Nephron (organoid): ENCODE results near the gene SGCD.
A peak's percentile ranks its signal among the peaks of the same experiment; 100 is the strongest.

Source experiments
- H3K27ac Mint-ChIP-seq, 3 experiments: 2 replicates each; pipeline ENCODE4 v1.8.0; 2020; ENCODE audit warnings: mixed read lengths in 3 of 3, mild to moderate bottlenecking in 2 of 3, moderate library complexity in 1 of 3
- H3K27me3 Mint-ChIP-seq: 2 replicates; pipeline ENCODE4 v1.8.0; 2021; ENCODE audit warnings: low read depth, mild to moderate bottlenecking, moderate library complexity, mixed read lengths
- H3K36me3 Mint-ChIP-seq: 2 replicates; pipeline ENCODE4 v1.8.0; 2020; ENCODE audit warnings: low read depth, mixed read lengths
- H3K4me1 Mint-ChIP-seq: 2 replicates; pipeline ENCODE4 v1.8.0; 2020; ENCODE audit warnings: mixed read lengths
- H3K4me3 Mint-ChIP-seq, 3 experiments: 2 replicates each; pipeline ENCODE4 v1.8.0; 2020; ENCODE audit warnings: mild to moderate bottlenecking in 3 of 3, mixed read lengths in 3 of 3, moderate library complexity in 2 of 3
- H3K9me3 Mint-ChIP-seq: 2 replicates; pipeline ENCODE4 v1.8.0; 2020; ENCODE audit warnings: mixed read lengths
- CTCF ChIP-seq, 3 experiments: fragments of 200-600 bp; sonication (generic); IDR thresholded peaks; one replicate each; pipeline ENCODE4 v1.5.0; 2021; ENCODE audit warnings: antibody characterized with exemption in 3 of 3; ENCODE audit not compliant: unreplicated experiment in 3 of 3

SGCD gene

GRCh38 chr5:156401804-156402203 lies 74.8 kb downstream of the SGCD start:
- TF ChIP-seq CTCF (IDR thresholded peaks at IDR 0.05; ENCODE audit: unreplicated experiment in 3 of 3) = no peak
- Mint-ChIP-seq H3K36me3 (no peaks in the 10 kb centered on the region), H3K4me3 (no peak overlapping the region), H3K27ac (peak overlapping the region in 2 of 3 experiments; percentile 1 to 17), H3K9me3 (peaks cover 6% of the 10 kb centered on the region), H3K27me3 (peaks cover 5% of the 10 kb centered on the region), H3K4me1 (peaks cover 77% of the 10 kb centered on the region)

GRCh38 chr5:156402387-156402921 lies 75.5 kb downstream of the SGCD start:
- H3K4me1 Mint-ChIP-seq = peaks cover 80% of the 10 kb centered on the region
- peaks cover 6% of the 10 kb centered on the region for H3K9me3 Mint-ChIP-seq
- H3K27ac Mint-ChIP-seq = peak overlapping the region in 1 of 3 experiments; percentile 17
- no peak overlapping the region for H3K4me3 Mint-ChIP-seq
- H3K36me3 Mint-ChIP-seq = no peaks in the 10 kb centered on the region
- TF ChIP-seq CTCF (IDR thresholded peaks at IDR 0.05; ENCODE audit: unreplicated experiment in 3 of 3) = no peak
- peaks cover 5% of the 10 kb centered on the region for H3K27me3 Mint-ChIP-seq

- Mint-ChIP-seq H3K36me3 (no peaks in the 10 kb centered on the region), H3K4me1 (peaks cover 77% of the 10 kb centered on the region), H3K4me3 (no peak overlapping the region), H3K27ac (peak overlapping the region; percentile 1 to 89 (median 31)), H3K27me3 (peaks cover 5% of the 10 kb centered on the region), H3K9me3 (peaks cover 6% of the 10 kb centered on the region)
- TF ChIP-seq CTCF (IDR thresholded peaks at IDR 0.05; ENCODE audit: unreplicated experiment in 3 of 3) = no peak
Observed at GRCh38 chr5:156405988-156406387, 79.0 kb downstream of the SGCD start.

GRCh38 chr5:156407251-156407650 lies 80.3 kb downstream of the SGCD start:
- peak overlapping the region; percentile 5 to 89 (median 76) for H3K27ac Mint-ChIP-seq
- peaks cover 5% of the 10 kb centered on the region for H3K27me3 Mint-ChIP-seq
- H3K4me3 Mint-ChIP-seq = no peak overlapping the region
- H3K4me1 Mint-ChIP-seq = peaks cover 80% of the 10 kb centered on the region
- H3K36me3 Mint-ChIP-seq = no peaks in the 10 kb centered on the region
- peaks cover 2% of the 10 kb centered on the region for H3K9me3 Mint-ChIP-seq
- no peak for TF ChIP-seq CTCF (IDR thresholded peaks at IDR 0.05; ENCODE audit: unreplicated experiment in 3 of 3)

- H3K4me3 Mint-ChIP-seq = no peak overlapping the region
- H3K27ac Mint-ChIP-seq = peak overlapping the region in 2 of 3 experiments; percentile 92 to 95
- no peak for TF ChIP-seq CTCF (IDR thresholded peaks at IDR 0.05; ENCODE audit: unreplicated experiment in 3 of 3)
- H3K4me1 Mint-ChIP-seq = peaks cover 77% of the 10 kb centered on the region
- no peaks in the 10 kb centered on the region for H3K27me3 Mint-ChIP-seq
- H3K36me3 Mint-ChIP-seq = no peaks in the 10 kb centered on the region
- H3K9me3 Mint-ChIP-seq = no peaks in the 10 kb centered on the region
Observed at GRCh38 chr5:156409834-156410233, 82.9 kb downstream of the SGCD start.

- Mint-ChIP-seq H3K36me3 (no peaks in the 10 kb centered on the region), H3K4me3 (peak overlapping the region in 1 of 3 experiments; percentile 8), H3K4me1 (peaks cover 72% of the 10 kb centered on the region), H3K27me3 (no peaks in the 10 kb centered on the region), H3K27ac (peak overlapping the region; percentile 72 to 95 (median 76)), H3K9me3 (no peaks in the 10 kb centered on the region)
- TF ChIP-seq CTCF (IDR thresholded peaks at IDR 0.05; ENCODE audit: unreplicated experiment in 3 of 3) = no peak
Observed at GRCh38 chr5:156411185-156411613, 84.2 kb downstream of the SGCD start.
